Liver (tissue), 9 donors: Measurements from ENCODE around the gene MAGI1. TPM values are rescaled to one million over a fixed set of nuclear protein-coding genes. Genes with fewer than 3 reads are reported as not detected.

Source experiments
- DNase-seq: peaks from one replicate; pipeline ENCODE4 v3.0.0-alpha.2; 2017; ENCODE audit warnings: low spot score
- H3K27ac ChIP-seq, 2 donors: one replicate each; pipeline ENCODE4 v1.7.0; 2013; ENCODE audit warnings: inconsistent platforms in 2 of 2, low read length in 2 of 2, control low read depth in 1 of 2, low read depth in 1 of 2, mild to moderate bottlenecking in 1 of 2
- H3K27me3 ChIP-seq, 4 donors: one replicate each; pipeline versions ENCODE4 v1.6.1 to v1.7.0; 2013; ENCODE audit warnings: low read length in 3 of 4, inconsistent platforms in 1 of 4, mild to moderate bottlenecking in 1 of 4, moderate library complexity in 1 of 4; ENCODE audit not compliant: control insufficient read depth in 4 of 4, insufficient read depth in 4 of 4
- H3K36me3 ChIP-seq, 4 donors: one replicate each; pipeline versions ENCODE4 v1.6.1 to v1.7.0; 2013; ENCODE audit warnings: low read length in 3 of 4, mild to moderate bottlenecking in 3 of 4, low read depth in 1 of 4, moderate library complexity in 1 of 4; ENCODE audit not compliant: control insufficient read depth in 4 of 4, insufficient read depth in 3 of 4
- H3K4me1 ChIP-seq, 4 donors: one replicate each; pipeline versions ENCODE4 v1.6.1 to v1.7.0; 2013; ENCODE audit warnings: low read length in 3 of 4, mild to moderate bottlenecking in 3 of 4, moderate library complexity in 1 of 4; ENCODE audit not compliant: control insufficient read depth in 4 of 4, insufficient read depth in 4 of 4
- H3K4me3 ChIP-seq, 3 donors: one replicate each; pipeline versions ENCODE4 v1.6.1 to v1.7.0; 2013; ENCODE audit warnings: low read length in 3 of 3, control low read depth in 1 of 3, low read depth in 1 of 3, mild to moderate bottlenecking in 1 of 3
- H3K9ac ChIP-seq, 2 donors: one replicate each; pipeline ENCODE4 v1.7.0; 2013; ENCODE audit warnings: low read length in 2 of 2, mild to moderate bottlenecking in 2 of 2, moderate library complexity in 2 of 2, control low read depth in 1 of 2, low read depth in 1 of 2
- H3K9me3 ChIP-seq, 4 donors: one replicate each; pipeline versions ENCODE4 v1.6.1 to v1.7.0; 2013; ENCODE audit warnings: low read length in 3 of 4; ENCODE audit not compliant: control insufficient read depth in 4 of 4
- EGR1 ChIP-seq, 2 donors: IDR thresholded peaks; 2 replicates each; pipeline ENCODE4 v1.6.1; 2016 to 2018; ENCODE audit warnings: antibody characterized with exemption in 2 of 2, low read depth in 2 of 2
- FOXA1 ChIP-seq: IDR thresholded peaks from 2 replicates; pipeline ENCODE4 v1.6.1; 2016; ENCODE audit warnings: antibody characterized with exemption
- FOXA2 ChIP-seq: IDR thresholded peaks from 2 replicates; pipeline ENCODE4 v1.6.1; 2016; ENCODE audit warnings: antibody characterized with exemption
- GABPA ChIP-seq, 2 donors: IDR thresholded peaks in 1 of 2; conservative IDR thresholded peaks in 1 of 2; 2 replicates each; pipeline ENCODE4 v1.6.1; 2016; ENCODE audit warnings: antibody characterized with exemption in 2 of 2, mild to moderate bottlenecking in 1 of 2, moderate library complexity in 1 of 2
- HNF4A ChIP-seq, 2 donors: conservative IDR thresholded peaks; 2 replicates each; pipeline ENCODE4 v1.6.1; 2016; ENCODE audit warnings: antibody characterized with exemption in 2 of 2, mild to moderate bottlenecking in 2 of 2
- HNF4G ChIP-seq: IDR thresholded peaks from 2 replicates; pipeline ENCODE4 v1.6.1; 2016; ENCODE audit warnings: antibody characterized with exemption
- JUND ChIP-seq, 2 donors: IDR thresholded peaks; 2 replicates each; pipeline ENCODE4 v1.6.1; 2016; ENCODE audit warnings: antibody characterized with exemption in 2 of 2
- RAD21 ChIP-seq, 2 donors: IDR thresholded peaks; 2 replicates each; pipeline ENCODE4 v1.6.1; 2016; ENCODE audit warnings: antibody characterized with exemption in 2 of 2, mild to moderate bottlenecking in 2 of 2
- RXRA ChIP-seq, 2 donors: IDR thresholded peaks; 2 replicates each; pipeline ENCODE4 v1.6.1; 2017 to 2018; ENCODE audit warnings: antibody characterized with exemption in 2 of 2, mild to moderate bottlenecking in 1 of 2
- SP1 ChIP-seq: IDR thresholded peaks from 2 replicates; pipeline ENCODE4 v1.6.1; 2018; ENCODE audit warnings: antibody characterized with exemption, mild to moderate bottlenecking
- TAF1 ChIP-seq: conservative IDR thresholded peaks from 2 replicates; pipeline ENCODE4 v1.6.1; 2016; ENCODE audit warnings: antibody characterized with exemption, mild to moderate bottlenecking
- YY1 ChIP-seq: IDR thresholded peaks from 2 replicates; pipeline ENCODE4 v1.6.1; 2016; ENCODE audit warnings: antibody characterized with exemption, mild to moderate bottlenecking
- whole genome bisulfite sequencing: extraction: QIAGEN DNeasy Blood & Tissue Kit; methylation state at CpG from one replicate; pipeline ENCODE4 v1.1.7; 2013; 5-methylcytosine and 5-hydroxymethylcytosine counted together
- polyA plus RNA-seq, 2 donors: library from polyadenylated mRNA; stranded (reverse) in 1 of 2; unstranded in 1 of 2; fragments of 200-250 nt in 1 of 2; fragments of >200 nt in 1 of 2; fragmentation: Nextera tagmentation in 1 of 2; extraction: Ambion mirVana in 1 of 2; gene quantifications; one replicate each; pipeline versions ENCODE4 v1.2.1 to v1.2.3, GENCODE V29; 2013 to 2015
- total RNA-seq, 2 donors: library from RNA; depleted of rRNA; stranded (reverse); fragments of >200 nt; gene quantifications; one replicate each; pipeline ENCODE4 v1.2.3, GENCODE V29; 2014
- TF ChIP-seq, protein P1 (sequence below): IDR thresholded peaks from 2 replicates; pipeline ENCODE4 v1.6.1; 2016; ENCODE audit warnings: antibody characterized with exemption
- TF ChIP-seq, protein P2 (sequence below): IDR thresholded peaks from 2 replicates; pipeline ENCODE4 v1.6.1; 2016; ENCODE audit warnings: antibody characterized with exemption, mild to moderate bottlenecking
- TF ChIP-seq, protein P3 (sequence below): fragments of 150-350 bp; IDR thresholded peaks from 2 replicates; pipeline ENCODE4 v1.5.1; 2017; ENCODE audit warnings: improper control_type of control experiment, low read depth, low read length; ENCODE audit not compliant: missing input control
- TF ChIP-seq, protein P4 (sequence below): IDR thresholded peaks from 2 replicates; pipeline ENCODE4 v1.6.1; 2016; ENCODE audit warnings: antibody characterized with exemption
- TF ChIP-seq, protein P5 (sequence below): IDR thresholded peaks from 2 replicates; pipeline ENCODE4 v1.6.1; 2016; ENCODE audit warnings: antibody characterized with exemption
- donor health status: healthy.
- donor health status: healthy.
- donor health status: healthy.
- donor health status: healthy.
- donor health status: healthy.

Gene MAGI1
- total and polyA plus RNA-seq, 4 donors: 9.6 to 68.8 (median 14.0) TPM

DNA sequence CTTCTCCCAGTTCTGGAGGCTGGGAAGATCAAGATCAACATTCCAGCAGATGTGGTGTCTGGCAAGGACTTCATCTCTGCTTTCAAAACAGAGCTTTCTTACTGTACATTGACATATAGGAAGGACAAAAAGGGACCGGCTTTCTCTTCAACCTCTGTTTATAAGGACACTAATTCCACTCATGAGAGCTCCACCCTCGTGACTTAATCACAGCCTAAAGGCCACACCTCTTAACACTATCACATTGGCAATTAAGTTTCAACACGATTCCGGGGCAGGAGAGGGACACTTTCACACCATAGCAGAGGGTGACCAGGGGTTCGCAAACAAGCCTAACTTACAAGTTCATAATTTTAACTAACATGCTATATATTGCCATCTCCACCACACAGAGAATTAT is 231.5 kb downstream of the MAGI1 start (continued):
- TF ChIP-seq, protein P1, sequence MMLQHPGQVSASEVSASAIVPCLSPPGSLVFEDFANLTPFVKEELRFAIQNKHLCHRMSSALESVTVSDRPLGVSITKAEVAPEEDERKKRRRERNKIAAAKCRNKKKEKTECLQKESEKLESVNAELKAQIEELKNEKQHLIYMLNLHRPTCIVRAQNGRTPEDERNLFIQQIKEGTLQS: no peak
- no peak for TF ChIP-seq YY1

DNA sequence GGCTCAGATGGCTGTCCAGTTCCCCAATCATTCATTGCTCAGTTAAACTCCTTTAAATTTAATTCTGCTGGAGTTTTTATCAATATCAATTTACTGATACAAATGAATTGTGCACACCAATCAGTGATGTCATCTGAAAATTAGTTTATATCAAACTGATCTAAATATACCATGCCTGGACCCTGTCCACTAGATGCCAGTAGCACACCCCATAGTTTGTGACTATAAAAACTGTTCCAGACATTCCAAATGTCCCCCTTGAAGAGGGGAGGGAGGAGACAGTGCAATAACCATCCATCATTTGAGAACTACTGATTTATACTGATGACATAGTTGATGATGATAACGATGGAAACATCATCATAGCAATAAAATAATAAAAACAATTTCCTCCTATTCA is 232.1 kb downstream of the MAGI1 start:
- DNase-seq: no peak
- H3K36me3 ChIP-seq: no peaks in the 10 kb centered on the region
- H3K27ac ChIP-seq: no peak overlapping the region
- no peaks in the 10 kb centered on the region for H3K4me1 ChIP-seq
- H3K4me3 ChIP-seq: no peak overlapping the region
- H3K9me3 ChIP-seq: no peaks in the 10 kb centered on the region
- WGBS: 84% methylated on average over 1 of the region's 1 CpG
- TF ChIP-seq RAD21 (IDR thresholded peaks at IDR 0.05): peak in 1 of 2 donors; percentile 12
- TF ChIP-seq RXRA (IDR thresholded peaks at IDR 0.05): no peak
- H3K27me3 ChIP-seq: no peaks in the 10 kb centered on the region
- H3K9ac ChIP-seq: no peak overlapping the region

DNA sequence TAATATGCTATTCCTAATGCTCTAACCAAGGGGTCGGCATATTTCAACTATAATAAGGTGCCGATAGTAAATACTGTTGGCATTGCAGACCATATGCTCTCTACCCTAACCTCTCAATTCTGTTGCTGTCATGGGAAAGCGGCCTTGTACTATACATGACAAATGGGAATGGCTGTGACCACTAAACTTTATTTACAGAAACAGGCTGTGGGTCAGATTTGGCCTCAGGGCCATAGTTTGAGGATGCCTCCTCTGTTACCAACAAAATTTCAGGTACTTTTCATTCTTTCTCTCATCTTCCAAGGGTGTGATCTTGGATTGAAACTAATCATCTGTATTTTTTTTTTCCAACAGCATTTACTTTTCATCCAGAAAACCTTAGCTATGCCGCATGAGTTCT is 242.0 kb downstream of the MAGI1 start:
- TF ChIP-seq, protein P2, sequence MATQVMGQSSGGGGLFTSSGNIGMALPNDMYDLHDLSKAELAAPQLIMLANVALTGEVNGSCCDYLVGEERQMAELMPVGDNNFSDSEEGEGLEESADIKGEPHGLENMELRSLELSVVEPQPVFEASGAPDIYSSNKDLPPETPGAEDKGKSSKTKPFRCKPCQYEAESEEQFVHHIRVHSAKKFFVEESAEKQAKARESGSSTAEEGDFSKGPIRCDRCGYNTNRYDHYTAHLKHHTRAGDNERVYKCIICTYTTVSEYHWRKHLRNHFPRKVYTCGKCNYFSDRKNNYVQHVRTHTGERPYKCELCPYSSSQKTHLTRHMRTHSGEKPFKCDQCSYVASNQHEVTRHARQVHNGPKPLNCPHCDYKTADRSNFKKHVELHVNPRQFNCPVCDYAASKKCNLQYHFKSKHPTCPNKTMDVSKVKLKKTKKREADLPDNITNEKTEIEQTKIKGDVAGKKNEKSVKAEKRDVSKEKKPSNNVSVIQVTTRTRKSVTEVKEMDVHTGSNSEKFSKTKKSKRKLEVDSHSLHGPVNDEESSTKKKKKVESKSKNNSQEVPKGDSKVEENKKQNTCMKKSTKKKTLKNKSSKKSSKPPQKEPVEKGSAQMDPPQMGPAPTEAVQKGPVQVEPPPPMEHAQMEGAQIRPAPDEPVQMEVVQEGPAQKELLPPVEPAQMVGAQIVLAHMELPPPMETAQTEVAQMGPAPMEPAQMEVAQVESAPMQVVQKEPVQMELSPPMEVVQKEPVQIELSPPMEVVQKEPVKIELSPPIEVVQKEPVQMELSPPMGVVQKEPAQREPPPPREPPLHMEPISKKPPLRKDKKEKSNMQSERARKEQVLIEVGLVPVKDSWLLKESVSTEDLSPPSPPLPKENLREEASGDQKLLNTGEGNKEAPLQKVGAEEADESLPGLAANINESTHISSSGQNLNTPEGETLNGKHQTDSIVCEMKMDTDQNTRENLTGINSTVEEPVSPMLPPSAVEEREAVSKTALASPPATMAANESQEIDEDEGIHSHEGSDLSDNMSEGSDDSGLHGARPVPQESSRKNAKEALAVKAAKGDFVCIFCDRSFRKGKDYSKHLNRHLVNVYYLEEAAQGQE: no peak
- TF ChIP-seq YY1 (no peak), TAF1 (no peak), HNF4G (no peak), JUND (IDR thresholded peaks at IDR 0.05) (no peak), EGR1 (IDR thresholded peaks at IDR 0.05; ENCODE audit: low read depth in 2 of 2) (no peak), HNF4A (conservative IDR thresholded peaks at IDR 0.05) (no peak), GABPA (IDR thresholded peaks at IDR 0.05 in 1 of 2, conservative IDR thresholded peaks at IDR 0.05 in 1 of 2) (no peak), FOXA1 (no peak), SP1 (no peak), FOXA2 (no peak), RXRA (IDR thresholded peaks at IDR 0.05) (no peak)
- TF ChIP-seq, protein P3, sequence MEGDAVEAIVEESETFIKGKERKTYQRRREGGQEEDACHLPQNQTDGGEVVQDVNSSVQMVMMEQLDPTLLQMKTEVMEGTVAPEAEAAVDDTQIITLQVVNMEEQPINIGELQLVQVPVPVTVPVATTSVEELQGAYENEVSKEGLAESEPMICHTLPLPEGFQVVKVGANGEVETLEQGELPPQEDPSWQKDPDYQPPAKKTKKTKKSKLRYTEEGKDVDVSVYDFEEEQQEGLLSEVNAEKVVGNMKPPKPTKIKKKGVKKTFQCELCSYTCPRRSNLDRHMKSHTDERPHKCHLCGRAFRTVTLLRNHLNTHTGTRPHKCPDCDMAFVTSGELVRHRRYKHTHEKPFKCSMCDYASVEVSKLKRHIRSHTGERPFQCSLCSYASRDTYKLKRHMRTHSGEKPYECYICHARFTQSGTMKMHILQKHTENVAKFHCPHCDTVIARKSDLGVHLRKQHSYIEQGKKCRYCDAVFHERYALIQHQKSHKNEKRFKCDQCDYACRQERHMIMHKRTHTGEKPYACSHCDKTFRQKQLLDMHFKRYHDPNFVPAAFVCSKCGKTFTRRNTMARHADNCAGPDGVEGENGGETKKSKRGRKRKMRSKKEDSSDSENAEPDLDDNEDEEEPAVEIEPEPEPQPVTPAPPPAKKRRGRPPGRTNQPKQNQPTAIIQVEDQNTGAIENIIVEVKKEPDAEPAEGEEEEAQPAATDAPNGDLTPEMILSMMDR: no peak
- TF ChIP-seq, protein P1: no peak
- TF ChIP-seq, protein P4, sequence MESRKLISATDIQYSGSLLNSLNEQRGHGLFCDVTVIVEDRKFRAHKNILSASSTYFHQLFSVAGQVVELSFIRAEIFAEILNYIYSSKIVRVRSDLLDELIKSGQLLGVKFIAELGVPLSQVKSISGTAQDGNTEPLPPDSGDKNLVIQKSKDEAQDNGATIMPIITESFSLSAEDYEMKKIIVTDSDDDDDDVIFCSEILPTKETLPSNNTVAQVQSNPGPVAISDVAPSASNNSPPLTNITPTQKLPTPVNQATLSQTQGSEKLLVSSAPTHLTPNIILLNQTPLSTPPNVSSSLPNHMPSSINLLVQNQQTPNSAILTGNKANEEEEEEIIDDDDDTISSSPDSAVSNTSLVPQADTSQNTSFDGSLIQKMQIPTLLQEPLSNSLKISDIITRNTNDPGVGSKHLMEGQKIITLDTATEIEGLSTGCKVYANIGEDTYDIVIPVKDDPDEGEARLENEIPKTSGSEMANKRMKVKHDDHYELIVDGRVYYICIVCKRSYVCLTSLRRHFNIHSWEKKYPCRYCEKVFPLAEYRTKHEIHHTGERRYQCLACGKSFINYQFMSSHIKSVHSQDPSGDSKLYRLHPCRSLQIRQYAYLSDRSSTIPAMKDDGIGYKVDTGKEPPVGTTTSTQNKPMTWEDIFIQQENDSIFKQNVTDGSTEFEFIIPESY: no peak
- TF ChIP-seq, protein P5, sequence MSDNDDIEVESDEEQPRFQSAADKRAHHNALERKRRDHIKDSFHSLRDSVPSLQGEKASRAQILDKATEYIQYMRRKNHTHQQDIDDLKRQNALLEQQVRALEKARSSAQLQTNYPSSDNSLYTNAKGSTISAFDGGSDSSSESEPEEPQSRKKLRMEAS: no peak
- Histone ChIP-seq H3K27me3 (no peaks in the 10 kb centered on the region), H3K9me3 (no peaks in the 10 kb centered on the region), H3K36me3 (no peaks in the 10 kb centered on the region), H3K27ac (no peak overlapping the region), H3K9ac (no peak overlapping the region), H3K4me3 (no peak overlapping the region), H3K4me1 (no peaks in the 10 kb centered on the region)
- WGBS: 97% methylated on average over 4 of the region's 4 CpGs
- DNase-seq: no peak
